ENCODE data around the gene TM6SF1.
"Not testable (repeated sequence)": the region's sequence is repeated elsewhere in the genome, so short reads cannot be mapped to it uniquely, and the experiment has no call there.

Gene TM6SF1

GRCh38 chr15:83106994-83107840, at the start of gene TM6SF1:
TSS of gene TM6SF1 (plus strand) at chr15:83107645. CDS start at chr15:83107681, 36 bp downstream.
- Mint-ChIP-seq H3K4me3 (peak within 1 kb of the TSS; percentile 69), H3K9me3 (no peaks in the 10 kb centered on the region), H3K36me3 (ENCODE audit: low read depth) (no peaks in the 10 kb centered on the region), H3K4me1 (ENCODE audit: low read depth) (peaks cover 11% of the 10 kb centered on the region), H3K27ac (no peak within 1 kb of the TSS), H3K27me3 (peaks cover 69% of the 10 kb centered on the region)
- peak; percentile 48 for DNase-seq

- peak overlapping the region; percentile 40 for H3K27ac Mint-ChIP-seq
- no peak overlapping the region for H3K4me3 Mint-ChIP-seq
- DNase-seq, result no peak
- H3K4me1 Mint-ChIP-seq (ENCODE audit: low read depth), result peaks cover 30% of the 10 kb centered on the region
- H3K36me3 Mint-ChIP-seq (ENCODE audit: low read depth), result peaks cover 61% of the 10 kb centered on the region
- no peaks in the 10 kb centered on the region for H3K9me3 Mint-ChIP-seq
- H3K27me3 Mint-ChIP-seq, result no peaks in the 10 kb centered on the region
These were observed 49.6 kb upstream of the TM6SF1 start for GRCh38 chr15:83057696-83058376.

- H3K36me3 Mint-ChIP-seq (ENCODE audit: low read depth), result peaks cover 30% of the 10 kb centered on the region
- no peaks in the 10 kb centered on the region for H3K27me3 Mint-ChIP-seq
- no peak overlapping the region for H3K27ac Mint-ChIP-seq
- no peak for DNase-seq
- H3K4me3 Mint-ChIP-seq, result no peak overlapping the region
- peaks cover 17% of the 10 kb centered on the region for H3K4me1 Mint-ChIP-seq (ENCODE audit: low read depth)
- no peaks in the 10 kb centered on the region for H3K9me3 Mint-ChIP-seq
These were observed 45.8 kb upstream of the TM6SF1 start for GRCh38 chr15:83061680-83062079.

GRCh38 chr15:83062768-83063180, 44.7 kb upstream of the TM6SF1 start:
- Mint-ChIP-seq H3K4me1 (ENCODE audit: low read depth) (peaks cover 16% of the 10 kb centered on the region), H3K9me3 (no peaks in the 10 kb centered on the region), H3K36me3 (ENCODE audit: low read depth) (peaks cover 19% of the 10 kb centered on the region), H3K27me3 (no peaks in the 10 kb centered on the region), H3K4me3 (no peak overlapping the region), H3K27ac (no peak overlapping the region)
- DNase-seq, result no peak

- DNase-seq, result no peak
- H3K9me3 Mint-ChIP-seq, result no peaks in the 10 kb centered on the region
- no peaks in the 10 kb centered on the region for H3K27me3 Mint-ChIP-seq
- H3K4me3 Mint-ChIP-seq, result no peak overlapping the region
- peaks cover 18% of the 10 kb centered on the region for H3K4me1 Mint-ChIP-seq (ENCODE audit: low read depth)
- no peak overlapping the region for H3K27ac Mint-ChIP-seq
- peaks cover 13% of the 10 kb centered on the region for H3K36me3 Mint-ChIP-seq (ENCODE audit: low read depth)
These were observed 43.9 kb upstream of the TM6SF1 start for GRCh38 chr15:83063551-83063950.

GRCh38 chr15:83064859-83065258, 42.6 kb upstream of the TM6SF1 start:
- H3K4me3 Mint-ChIP-seq, result no peak overlapping the region
- H3K9me3 Mint-ChIP-seq, result peaks cover 6% of the 10 kb centered on the region
- H3K27ac Mint-ChIP-seq, result peak overlapping the region; percentile 92
- peaks cover 16% of the 10 kb centered on the region for H3K4me1 Mint-ChIP-seq (ENCODE audit: low read depth)
- H3K36me3 Mint-ChIP-seq (ENCODE audit: low read depth), result peaks cover 4% of the 10 kb centered on the region
- no peaks in the 10 kb centered on the region for H3K27me3 Mint-ChIP-seq
- no peak for DNase-seq

- Mint-ChIP-seq H3K9me3 (peaks cover 6% of the 10 kb centered on the region), H3K36me3 (ENCODE audit: low read depth) (peaks cover 4% of the 10 kb centered on the region), H3K27me3 (no peaks in the 10 kb centered on the region), H3K4me1 (ENCODE audit: low read depth) (peaks cover 16% of the 10 kb centered on the region), H3K27ac (peak overlapping the region; percentile 92), H3K4me3 (no peak overlapping the region)
- no peak for DNase-seq
These were observed 42.0 kb upstream of the TM6SF1 start for GRCh38 chr15:83065431-83065830.

GRCh38 chr15:83066034-83066733, 41.3 kb upstream of the TM6SF1 start:
- no peaks in the 10 kb centered on the region for H3K27me3 Mint-ChIP-seq
- peaks cover 16% of the 10 kb centered on the region for H3K4me1 Mint-ChIP-seq (ENCODE audit: low read depth)
- DNase-seq, result peak; percentile 38
- H3K27ac Mint-ChIP-seq, result peak overlapping the region; percentile 92
- H3K9me3 Mint-ChIP-seq, result peaks cover 6% of the 10 kb centered on the region
- H3K4me3 Mint-ChIP-seq, result no peak overlapping the region
- H3K36me3 Mint-ChIP-seq (ENCODE audit: low read depth), result peaks cover 4% of the 10 kb centered on the region

- peaks cover 4% of the 10 kb centered on the region for H3K36me3 Mint-ChIP-seq (ENCODE audit: low read depth)
- H3K27me3 Mint-ChIP-seq, result no peaks in the 10 kb centered on the region
- peaks cover 6% of the 10 kb centered on the region for H3K9me3 Mint-ChIP-seq
- peak; percentile 91 for DNase-seq
- no peak within 1 kb of the TSS for H3K4me3 Mint-ChIP-seq
- H3K27ac Mint-ChIP-seq, result peak within 1 kb of the TSS; percentile 92
- H3K4me1 Mint-ChIP-seq (ENCODE audit: low read depth), result peaks cover 16% of the 10 kb centered on the region
These were observed 40.5 kb upstream of the TM6SF1 start, which contains the start of gene BTBD1 for GRCh38 chr15:83066734-83067637. TSS of gene BTBD1 (minus strand) at chr15:83067252. CDS start at chr15:83067151, 101 bp downstream.

GRCh38 chr15:83067638-83067962, 39.8 kb upstream of the TM6SF1 start:
- peak overlapping the region; percentile 84 for H3K27ac Mint-ChIP-seq
- no peaks in the 10 kb centered on the region for H3K27me3 Mint-ChIP-seq
- peaks cover 10% of the 10 kb centered on the region for H3K9me3 Mint-ChIP-seq
- no peak for DNase-seq
- H3K4me1 Mint-ChIP-seq (ENCODE audit: low read depth), result peaks cover 16% of the 10 kb centered on the region
- H3K36me3 Mint-ChIP-seq (ENCODE audit: low read depth), result peaks cover 4% of the 10 kb centered on the region
- no peak overlapping the region for H3K4me3 Mint-ChIP-seq

- no peak for DNase-seq
- H3K4me1 Mint-ChIP-seq (ENCODE audit: low read depth), result peaks cover 16% of the 10 kb centered on the region
- H3K27me3 Mint-ChIP-seq, result no peaks in the 10 kb centered on the region
- H3K36me3 Mint-ChIP-seq (ENCODE audit: low read depth), result peaks cover 4% of the 10 kb centered on the region
- H3K9me3 Mint-ChIP-seq, result peaks cover 10% of the 10 kb centered on the region
- H3K27ac Mint-ChIP-seq, result peak overlapping the region; percentile 84
- no peak overlapping the region for H3K4me3 Mint-ChIP-seq
These were observed 39.4 kb upstream of the TM6SF1 start for GRCh38 chr15:83068054-83068453.

GRCh38 chr15:83069211-83069642, 38.2 kb upstream of the TM6SF1 start:
- not testable (repeated sequence) for H3K4me3 Mint-ChIP-seq; H3K36me3 Mint-ChIP-seq (ENCODE audit: low read depth); H3K27me3 Mint-ChIP-seq
- Mint-ChIP-seq H3K9me3 (peaks cover 11% of the 10 kb centered on the region), H3K27ac (peak overlapping the region; percentile 86), H3K4me1 (ENCODE audit: low read depth) (peaks cover 16% of the 10 kb centered on the region)
- peak; percentile 64 for DNase-seq

GRCh38 chr15:83077491-83078230, 29.8 kb upstream of the TM6SF1 start:
- no peak overlapping the region for H3K27ac Mint-ChIP-seq
- no peak overlapping the region for H3K4me3 Mint-ChIP-seq
- peaks cover 4% of the 10 kb centered on the region for H3K4me1 Mint-ChIP-seq (ENCODE audit: low read depth)
- peaks cover 4% of the 10 kb centered on the region for H3K9me3 Mint-ChIP-seq
- peaks cover 37% of the 10 kb centered on the region for H3K27me3 Mint-ChIP-seq
- peaks cover 3% of the 10 kb centered on the region for H3K36me3 Mint-ChIP-seq (ENCODE audit: low read depth)
- DNase-seq, result no peak
